Suppressor macrophage treated with lipopolysaccharide for 4 hours (primary cell): ENCODE measurements around the gene NOC4L.
"Not testable (repeated sequence)": the region's sequence is repeated elsewhere in the genome, so short reads cannot be mapped to it uniquely, and the experiment has no call there.

Experiments
- DNase-seq: peaks from one replicate; pipeline ENCODE4 v3.0.0-alpha.2; 2020

NOC4L gene

DNA sequence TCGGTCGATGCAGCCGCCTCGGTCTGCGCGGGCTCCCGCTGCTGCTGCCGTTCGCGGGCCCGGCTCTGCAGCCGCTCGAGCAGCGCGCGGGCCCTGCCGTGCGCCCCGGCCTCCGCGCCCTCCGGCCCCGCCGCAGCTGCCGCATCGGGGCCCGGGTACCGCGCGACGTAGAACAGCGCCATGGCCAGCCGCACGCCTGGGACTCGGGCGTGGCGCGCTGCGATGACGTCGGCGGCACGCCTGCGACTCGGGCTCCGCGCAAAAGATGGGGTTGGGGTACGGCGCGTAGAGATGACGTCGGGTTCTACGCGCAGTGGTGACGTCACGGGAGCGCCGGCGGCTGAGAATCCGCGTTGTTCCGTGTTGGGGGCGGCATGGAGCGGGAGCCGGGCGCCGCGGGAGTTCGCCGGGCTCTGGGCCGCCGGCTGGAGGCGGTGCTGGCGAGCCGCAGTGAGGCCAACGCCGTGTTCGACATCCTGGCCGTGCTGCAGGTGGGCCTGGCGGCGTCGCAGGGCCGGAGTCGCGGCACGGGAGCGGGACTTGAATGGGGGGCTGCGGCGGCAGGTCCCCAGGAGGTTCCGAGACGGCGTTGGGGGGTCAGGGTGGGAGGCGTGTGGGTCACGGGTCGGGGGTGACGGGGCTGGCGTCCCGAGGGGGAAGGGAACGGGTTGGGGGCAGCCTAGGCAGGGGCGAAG lies at the start of gene NOC4L, which contains the start of gene DDX51:
Gene NOC4L (plus strand): TSS at position 343 of the 695 bp plus-strand sequence. CDS start 32 bp downstream, at position 375.
Gene DDX51 (minus strand): TSS at position 205 of the 695 bp plus-strand sequence. CDS start 23 bp downstream, at position 182.
- DNase-seq, result peak; percentile 98

DNA sequence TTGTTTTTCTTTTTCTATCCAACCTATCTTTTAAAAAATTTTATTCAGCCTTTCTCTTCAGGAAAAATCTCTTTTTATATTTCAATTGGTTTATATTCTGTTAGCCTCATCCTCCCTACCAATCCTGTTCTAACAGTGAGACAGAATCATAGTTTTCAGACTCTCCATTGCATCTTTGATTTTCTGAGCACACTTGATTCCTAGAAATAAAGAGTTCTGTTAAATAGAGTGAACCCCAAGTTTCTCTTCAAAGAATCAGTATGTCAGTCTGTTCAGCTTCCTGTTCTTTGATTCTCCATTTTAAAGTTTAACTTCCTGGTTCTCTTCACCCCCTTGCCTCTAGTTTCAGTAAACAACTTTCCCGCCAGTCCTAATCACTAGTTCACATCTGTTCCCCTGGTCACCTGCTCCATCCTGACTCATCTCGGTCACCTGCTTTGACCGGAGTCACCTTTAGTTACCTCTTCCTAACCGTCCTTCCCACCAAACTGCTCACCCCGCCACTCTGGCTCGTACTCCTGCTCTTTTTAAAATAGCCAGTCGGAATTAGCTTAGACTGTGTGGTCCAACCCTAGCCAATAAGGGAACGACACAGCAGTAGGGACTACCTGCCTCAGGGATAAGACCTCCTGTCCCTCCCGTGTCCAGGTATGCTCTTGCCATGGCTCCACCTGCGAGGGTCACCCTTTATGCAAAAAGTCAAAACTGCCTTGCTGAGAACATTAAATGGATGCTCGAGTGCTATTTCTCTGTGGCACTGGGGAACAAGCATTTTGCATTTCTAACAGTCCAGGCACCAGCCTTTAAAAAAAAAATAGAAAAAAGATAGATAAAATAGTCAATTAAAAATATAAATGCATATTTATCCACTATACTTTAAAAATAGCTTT lies 48.5 kb upstream of the NOC4L start:
- no peak for DNase-seq

GRCh38 chr12:132099739-132100138 lies 44.5 kb upstream of the NOC4L start:
- DNase-seq, result no peak

DNA sequence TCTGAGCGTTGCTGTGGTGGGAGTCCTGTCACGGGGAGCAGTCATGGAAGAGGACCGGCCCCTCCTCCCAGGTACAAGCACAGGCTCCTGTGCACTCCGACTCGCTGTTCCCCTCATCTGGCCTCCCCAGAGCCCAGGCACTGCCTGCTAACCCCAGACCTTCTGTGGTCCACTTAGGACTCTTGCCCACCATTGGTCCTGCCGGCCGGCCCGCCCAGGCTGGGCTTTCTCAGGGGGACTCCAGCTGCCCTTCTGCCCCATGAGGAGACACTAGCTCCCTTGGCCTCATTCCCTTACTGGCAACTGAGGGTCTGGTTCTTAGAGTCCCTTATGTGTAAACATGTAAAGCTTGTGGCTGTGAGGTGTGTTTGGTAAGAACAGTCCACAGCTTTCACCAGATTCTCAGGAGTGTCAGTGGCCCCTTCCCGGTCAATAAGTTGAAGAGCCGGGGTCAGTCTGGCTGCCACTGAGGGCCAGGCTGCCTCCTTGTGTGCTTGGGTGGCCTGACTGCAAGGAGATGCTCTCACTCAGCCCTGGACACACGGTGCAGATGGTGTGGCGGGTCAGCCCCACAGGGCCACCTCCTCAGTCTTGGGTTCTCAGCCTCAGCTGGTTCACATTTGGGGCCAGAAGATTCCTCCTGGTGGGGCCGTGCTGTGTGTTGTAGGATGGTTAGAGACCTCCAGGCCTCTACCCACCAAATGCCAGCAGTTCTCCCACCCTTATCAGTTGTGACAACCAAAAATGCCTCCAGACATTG lies 43.8 kb upstream of the NOC4L start:
- no peak for DNase-seq

GRCh38 chr12:132102297-132102696 lies 42.0 kb upstream of the NOC4L start:
- DNase-seq, result no peak

DNA sequence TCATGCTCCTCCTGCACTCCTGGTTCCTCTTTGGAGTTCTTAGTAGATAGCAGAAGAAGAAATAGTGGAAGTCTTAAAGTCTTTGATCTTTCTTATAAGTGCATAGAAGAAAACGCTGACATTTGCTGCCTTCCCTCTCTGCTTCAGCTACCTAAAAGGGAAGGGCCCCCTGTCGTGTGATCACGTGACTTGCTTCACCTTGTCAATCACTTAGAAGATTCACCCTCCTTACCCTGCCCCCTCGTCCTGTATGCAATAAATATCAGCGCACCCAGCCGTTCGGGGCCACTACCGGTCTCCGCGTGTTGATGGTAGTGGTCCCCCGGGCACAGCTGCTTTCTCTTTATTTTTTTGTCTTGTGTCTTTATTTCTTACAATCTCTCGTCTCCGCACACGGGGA lies 41.2 kb upstream of the NOC4L start:
- DNase-seq, result not testable (repeated sequence)

GRCh38 chr12:132103542-132104308 lies 40.5 kb upstream of the NOC4L start:
- no peak for DNase-seq

DNA sequence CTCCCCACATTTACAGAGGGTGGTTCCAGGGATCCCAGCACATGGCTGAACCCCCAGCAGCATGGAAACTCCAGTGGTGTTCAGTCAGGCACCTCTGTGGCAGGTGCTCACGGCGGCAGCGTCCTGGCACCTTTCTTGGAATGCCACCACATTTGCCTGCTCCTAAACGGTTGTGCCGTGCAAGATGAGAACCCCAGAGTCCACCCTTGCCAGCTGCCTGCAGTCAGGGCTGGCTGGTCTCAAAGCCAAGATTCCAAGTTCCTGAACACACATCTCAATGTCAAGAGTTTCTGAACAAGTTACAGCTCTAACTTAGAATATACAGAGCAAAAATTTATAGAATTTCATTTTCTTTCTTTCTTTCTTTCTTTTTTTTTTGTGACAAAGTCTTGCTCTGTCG lies 38.8 kb upstream of the NOC4L start:
- DNase-seq, result no peak

- no peak for DNase-seq
These were observed 37.3 kb upstream of the NOC4L start for GRCh38 chr12:132106921-132107320.

DNA sequence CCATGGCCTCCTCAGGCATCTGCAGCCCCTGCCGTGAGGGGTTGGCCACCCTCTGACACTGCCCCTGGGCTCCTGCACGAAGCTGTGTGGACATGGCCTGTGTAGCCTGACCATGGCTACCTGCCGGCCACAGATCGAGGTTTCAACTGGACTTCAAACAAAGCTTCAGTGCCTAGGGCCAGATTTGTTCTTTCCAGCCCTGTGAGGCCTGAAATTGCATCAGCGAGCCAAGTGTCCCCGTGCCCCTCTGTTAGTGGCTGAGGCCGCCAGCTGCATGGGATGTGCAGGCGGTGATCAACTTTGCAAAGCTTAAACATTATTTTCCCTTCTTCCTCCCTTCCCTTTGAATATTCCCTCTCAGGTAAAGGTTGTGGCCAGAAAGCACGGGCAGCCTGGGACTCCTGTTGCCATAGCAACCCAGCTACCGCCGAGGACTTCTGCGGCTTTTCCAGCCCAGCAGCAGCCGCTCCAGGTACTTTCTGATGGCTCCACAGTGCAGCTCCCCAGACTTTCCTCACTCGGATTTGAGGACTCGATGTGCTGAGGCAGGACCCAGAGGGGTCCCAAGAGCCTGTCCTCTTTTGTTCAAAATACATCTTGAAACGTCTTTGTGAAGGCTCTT lies 35.9 kb upstream of the NOC4L start:
- DNase-seq, result no peak

- peak; percentile 2 for DNase-seq
These were observed 34.5 kb upstream of the NOC4L start for GRCh38 chr12:132109741-132110140.

GRCh38 chr12:132110677-132111076 lies 33.6 kb upstream of the NOC4L start:
- no peak for DNase-seq

GRCh38 chr12:132111654-132112304 lies 32.5 kb upstream of the NOC4L start:
- DNase-seq, result no peak

DNA sequence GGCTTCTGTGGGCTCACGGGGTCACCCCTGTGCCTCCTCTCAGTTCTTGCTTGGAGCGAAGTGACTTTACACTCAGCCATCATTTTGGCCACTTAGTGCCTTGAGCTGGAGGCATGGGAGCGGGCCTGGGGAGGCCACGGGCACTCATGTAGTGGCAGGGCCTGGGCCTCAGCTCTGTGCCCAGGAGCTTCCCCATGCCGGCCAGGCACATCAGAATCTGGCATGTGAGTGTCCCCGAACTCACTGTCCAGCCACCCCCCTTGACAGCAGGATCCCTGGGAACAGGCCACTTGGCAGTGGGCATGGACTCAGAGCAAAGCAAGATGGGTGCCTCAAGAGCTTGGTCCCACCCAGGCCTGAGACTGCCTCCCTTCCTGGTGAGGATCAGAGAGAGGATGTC lies 29.6 kb upstream of the NOC4L start:
- DNase-seq, result no peak

- DNase-seq, result no peak
These were observed 28.8 kb upstream of the NOC4L start for GRCh38 chr12:132115500-132115899.

DNA sequence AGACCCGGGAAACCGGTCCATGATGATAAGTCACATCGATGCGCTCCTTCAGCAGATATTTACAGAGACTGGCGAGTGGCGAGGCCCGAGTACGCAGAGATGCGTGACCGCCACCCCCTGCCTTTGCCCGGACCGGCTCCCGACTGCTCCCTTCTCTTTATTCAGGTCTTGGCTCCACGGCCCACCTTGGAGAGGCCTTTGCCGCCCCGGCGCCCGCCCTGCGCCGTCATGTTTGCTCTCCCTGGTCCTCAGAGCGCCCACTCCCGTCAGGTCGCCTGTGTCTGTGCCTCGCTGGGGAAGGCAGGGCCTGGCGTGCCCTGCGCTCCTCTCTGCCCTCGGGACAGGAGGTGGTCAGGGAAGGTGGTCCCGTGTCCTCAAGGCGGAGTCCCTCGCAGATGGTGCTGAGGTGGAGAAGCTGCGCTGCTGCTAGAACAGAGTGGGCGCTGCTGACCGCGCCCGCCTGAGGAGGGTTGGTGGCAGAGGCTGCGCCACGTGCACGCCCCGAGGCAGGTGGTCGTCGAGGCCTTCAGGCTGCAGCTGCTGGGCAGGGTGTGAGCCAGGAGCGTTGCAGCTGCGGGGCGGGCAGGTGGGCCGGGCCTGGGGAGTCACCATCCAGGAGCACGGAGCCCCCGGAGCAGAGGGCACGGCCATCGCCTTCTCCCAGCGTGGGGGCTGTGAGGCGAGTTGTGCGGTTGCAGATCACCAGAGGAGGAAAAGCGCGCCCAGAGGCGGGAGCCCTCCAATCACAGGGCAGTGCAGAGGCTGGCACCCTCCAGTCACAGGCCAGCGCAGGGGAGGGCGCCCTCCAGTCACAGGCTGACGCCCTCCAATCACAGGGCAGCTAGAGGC lies 27.3 kb upstream of the NOC4L start:
- no peak for DNase-seq

DNA sequence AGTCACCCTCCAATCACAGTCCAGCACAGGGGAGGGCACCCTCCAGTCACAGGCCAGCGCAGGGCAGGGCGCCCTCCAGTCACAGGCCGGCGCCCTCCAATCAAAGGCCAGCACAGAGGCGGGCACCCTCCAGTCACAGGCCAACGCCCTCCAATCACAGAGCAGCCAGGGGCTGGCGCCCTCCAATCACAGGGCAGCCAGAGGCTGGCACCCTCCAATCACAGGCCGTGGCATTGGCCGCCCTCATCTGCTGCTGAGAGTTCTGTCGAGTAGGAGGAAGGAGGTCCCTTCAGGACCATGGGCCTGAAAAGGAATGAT lies 26.7 kb upstream of the NOC4L start:
- DNase-seq, result no peak

DNA sequence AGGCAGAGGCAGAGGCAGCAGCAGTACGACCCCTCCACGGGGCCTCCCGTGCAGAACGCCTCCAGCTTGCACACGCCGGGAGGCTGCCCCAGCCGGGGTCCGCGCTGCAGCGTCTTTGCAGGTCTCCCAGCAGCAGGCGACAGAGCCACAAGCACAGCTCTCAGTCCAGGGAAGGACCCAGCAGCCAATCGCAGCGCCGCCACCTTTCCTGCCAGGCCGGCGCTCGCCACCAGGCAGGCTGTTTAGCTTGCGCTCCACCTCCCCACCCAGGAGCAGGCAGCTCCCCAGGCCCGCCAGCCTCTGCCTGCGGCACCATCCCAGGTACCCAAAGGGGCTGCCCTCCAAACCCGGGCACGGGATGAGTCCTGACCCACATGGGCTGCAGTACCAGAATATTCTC lies 25.4 kb upstream of the NOC4L start:
- DNase-seq, result no peak

GRCh38 chr12:132121283-132121682 lies 23.0 kb upstream of the NOC4L start:
- no peak for DNase-seq

DNA sequence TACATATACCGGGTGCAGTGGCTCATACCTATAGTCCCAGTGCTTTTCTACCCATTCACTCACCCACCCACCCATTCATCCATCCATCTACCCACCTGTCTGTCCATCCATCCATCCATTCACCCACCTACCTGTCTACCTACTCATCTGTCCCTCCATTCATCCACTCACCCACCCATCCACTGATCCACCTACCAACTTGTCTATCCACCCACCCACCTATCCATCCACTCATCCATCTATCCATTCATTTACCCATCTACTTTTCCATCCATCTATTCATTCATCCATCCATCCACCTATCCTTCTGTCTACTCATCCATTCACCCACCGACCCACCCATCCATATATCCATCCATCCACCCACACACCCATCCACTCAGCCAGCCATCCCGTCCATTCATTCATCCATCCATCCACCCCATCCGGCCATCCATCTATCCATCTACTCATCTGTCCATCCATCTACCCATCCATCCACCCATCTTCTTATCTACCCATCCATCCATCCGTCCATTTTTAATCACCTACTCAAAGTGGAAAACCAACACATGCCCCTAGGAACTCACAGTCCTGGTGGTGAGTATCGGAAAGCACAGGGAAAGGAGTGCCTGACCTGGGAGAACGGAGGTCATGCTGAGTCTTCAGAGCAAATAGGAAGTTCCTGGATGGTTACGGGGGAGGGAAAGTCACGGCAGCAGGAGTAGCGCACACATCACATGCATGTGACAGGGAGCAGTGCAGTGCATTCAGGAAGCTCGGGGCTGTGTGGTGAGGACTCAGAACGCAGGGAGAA lies 20.1 kb upstream of the NOC4L start:
- DNase-seq, result no peak
